Measurements from ENCODE around the gene TRPC3. TPM values are rescaled to one million over a fixed set of nuclear protein-coding genes. Genes with fewer than 3 reads are reported as not detected.
A peak's percentile ranks its signal among the peaks of the same experiment; 100 is the strongest.

Gene TRPC3
- total RNA-seq, 1 experiment from 2014 or later, result not detected

GRCh38 chr4:121888134-121888533, 63.7 kb downstream of the TRPC3 start:
- no peak for DNase-seq (ENCODE audit: low read depth)
- in situ Hi-C loops (cut with HindIII; ENCODE audit: low pct_unique_long_range_greater_than_20kb, low sequenced_read_pairs), result no loop called here

- in situ Hi-C loops (cut with HindIII; ENCODE audit: low pct_unique_long_range_greater_than_20kb, low sequenced_read_pairs), result no loop called here
- DNase-seq (ENCODE audit: low read depth), result no peak
Observed at GRCh38 chr4:121885115-121885514, 66.7 kb downstream of the TRPC3 start.

DNA sequence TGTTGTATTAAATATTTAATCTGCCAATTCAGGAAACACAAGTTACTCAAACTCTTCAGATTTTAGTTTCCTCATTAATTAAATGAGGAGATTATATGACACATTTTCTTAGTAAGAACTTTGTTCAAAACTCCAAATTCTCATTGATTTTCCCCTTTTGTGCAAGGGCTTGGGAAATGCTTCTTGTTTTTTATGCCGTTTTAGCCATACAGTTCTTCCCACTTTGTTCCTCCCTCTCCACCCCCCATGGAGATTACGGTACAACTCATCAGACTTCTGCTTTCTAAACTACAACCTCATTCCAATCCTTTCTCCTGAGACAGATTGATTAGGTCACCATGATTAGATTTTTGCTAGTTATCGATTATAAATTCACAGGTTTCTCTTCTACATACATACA, 70.7 kb downstream of the TRPC3 start:
- no peak for DNase-seq (ENCODE audit: low read depth)
- in situ Hi-C loops (cut with HindIII; ENCODE audit: low pct_unique_long_range_greater_than_20kb, low sequenced_read_pairs), result no loop called here

GRCh38 chr4:121879135-121879534, 72.7 kb downstream of the TRPC3 start:
- no peak for DNase-seq (ENCODE audit: low read depth)
- in situ Hi-C loops (cut with HindIII; ENCODE audit: low pct_unique_long_range_greater_than_20kb, low sequenced_read_pairs), result no loop called here

GRCh38 chr4:121877041-121877773, 74.7 kb downstream of the TRPC3 start:
- no peak for DNase-seq (ENCODE audit: low read depth)
- in situ Hi-C loops (cut with HindIII; ENCODE audit: low pct_unique_long_range_greater_than_20kb, low sequenced_read_pairs), result no loop called here

GRCh38 chr4:121876070-121876469, 75.8 kb downstream of the TRPC3 start:
- no peak for DNase-seq (ENCODE audit: low read depth)
- in situ Hi-C loops (cut with HindIII; ENCODE audit: low pct_unique_long_range_greater_than_20kb, low sequenced_read_pairs), result no loop called here

DNA sequence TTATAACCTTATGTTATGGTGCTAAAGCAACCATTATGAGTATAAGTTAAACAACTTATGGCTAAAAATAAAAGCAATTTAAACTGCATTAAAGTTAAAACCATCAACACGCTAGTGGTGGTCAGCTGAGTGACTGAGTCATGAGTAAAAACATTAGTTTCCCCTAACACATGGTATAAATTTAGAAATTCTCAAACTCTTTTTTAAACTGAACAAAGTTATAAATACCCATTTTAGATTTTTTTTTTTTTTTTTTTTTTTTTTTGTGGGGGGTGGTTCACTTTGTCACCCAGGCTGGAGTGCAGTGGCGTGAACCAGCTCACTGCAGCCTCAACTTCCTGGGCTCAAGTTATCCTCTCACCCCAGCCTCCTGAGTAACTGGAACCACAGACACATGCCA, 76.2 kb downstream of the TRPC3 start:
- in situ Hi-C loops (cut with HindIII; ENCODE audit: low pct_unique_long_range_greater_than_20kb, low sequenced_read_pairs), result no loop called here
- DNase-seq (ENCODE audit: low read depth), result no peak

DNA sequence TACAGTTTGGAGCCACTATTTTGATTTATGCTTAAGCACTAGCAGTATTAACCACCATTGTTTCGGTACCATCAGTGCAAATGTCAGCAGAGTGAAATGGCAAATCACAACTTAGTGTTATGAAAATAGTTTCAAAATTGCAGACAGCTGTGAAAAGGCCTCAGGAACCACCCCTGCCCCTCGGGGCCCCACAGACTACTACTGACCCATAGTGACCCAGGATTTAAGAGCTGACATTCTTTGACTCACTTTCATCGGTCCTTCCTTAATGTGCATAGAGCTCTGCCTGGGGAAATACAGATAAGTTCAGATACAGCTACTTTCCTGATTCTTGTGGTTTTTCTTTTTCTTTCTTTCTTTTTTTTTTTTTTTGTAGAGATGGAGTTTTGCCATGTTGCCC, 78.3 kb downstream of the TRPC3 start:
- DNase-seq (ENCODE audit: low read depth), result no peak
- in situ Hi-C loops (cut with HindIII; ENCODE audit: low pct_unique_long_range_greater_than_20kb, low sequenced_read_pairs), result no loop called here

- peak; percentile 97 for DNase-seq (ENCODE audit: low read depth)
- in situ Hi-C loops (cut with HindIII; ENCODE audit: low pct_unique_long_range_greater_than_20kb, low sequenced_read_pairs), result no loop called here
Observed at GRCh38 chr4:121869841-121870822, 81.7 kb downstream of the TRPC3 start, which contains the start of gene BBS7. BBS7 (minus strand) TSS chr4:121870474; CDS start chr4:121870313, 161 bp downstream.

GRCh38 chr4:121863799-121864198, 88.1 kb downstream of the TRPC3 start:
- in situ Hi-C loops (cut with HindIII; ENCODE audit: low pct_unique_long_range_greater_than_20kb, low sequenced_read_pairs), result no loop called here
- DNase-seq (ENCODE audit: low read depth), result peak; percentile 48

DNA sequence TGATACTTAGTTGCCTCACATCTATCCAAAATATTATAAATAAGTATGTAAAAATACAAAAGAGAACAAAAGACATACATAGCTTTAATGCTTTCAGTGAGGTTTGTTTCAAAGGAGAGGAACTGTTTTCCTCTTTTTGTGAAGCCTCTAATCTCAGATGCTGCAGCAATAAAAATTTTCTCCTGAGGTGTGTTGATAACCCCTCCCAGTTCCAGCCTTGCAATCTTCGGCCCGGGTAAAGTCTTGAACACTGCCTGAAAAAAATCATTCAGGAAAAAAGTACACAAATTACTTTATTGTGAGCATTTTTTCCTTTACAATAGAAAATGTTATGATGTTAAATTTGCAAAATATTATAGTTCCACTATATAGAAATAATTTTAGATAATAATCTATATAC, 90.4 kb downstream of the TRPC3 start:
- in situ Hi-C loops (cut with HindIII; ENCODE audit: low pct_unique_long_range_greater_than_20kb, low sequenced_read_pairs), result no loop called here
- no peak for DNase-seq (ENCODE audit: low read depth)

DNA sequence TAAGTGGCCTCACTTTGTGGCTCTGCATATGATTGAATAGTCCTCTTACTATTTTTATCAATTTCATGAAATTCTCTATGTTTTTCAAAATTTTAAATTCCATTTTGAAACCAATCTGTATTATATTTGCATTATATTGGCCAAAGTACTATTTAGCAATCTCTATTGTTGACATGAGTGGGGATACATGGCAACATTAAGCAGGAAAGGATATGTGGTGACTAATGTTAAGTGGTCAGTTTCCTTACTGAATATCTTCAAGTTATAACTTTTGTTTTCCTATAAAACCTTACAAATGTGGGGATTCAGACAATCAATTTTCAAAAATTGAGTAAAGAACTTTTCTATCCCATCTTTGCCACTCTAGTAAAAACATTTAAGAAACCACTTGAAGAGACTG, 91.7 kb downstream of the TRPC3 start:
- no peak for DNase-seq (ENCODE audit: low read depth)
- in situ Hi-C loops (cut with HindIII; ENCODE audit: low pct_unique_long_range_greater_than_20kb, low sequenced_read_pairs), result no loop called here

- no peak for DNase-seq (ENCODE audit: low read depth)
- in situ Hi-C loops (cut with HindIII; ENCODE audit: low pct_unique_long_range_greater_than_20kb, low sequenced_read_pairs), result no loop called here
Observed at GRCh38 chr4:121851354-121851753, 100.5 kb downstream of the TRPC3 start.

GRCh38 chr4:121846662-121847061, 105.2 kb downstream of the TRPC3 start:
- in situ Hi-C loops (cut with HindIII; ENCODE audit: low pct_unique_long_range_greater_than_20kb, low sequenced_read_pairs), result no loop called here
- no peak for DNase-seq (ENCODE audit: low read depth)

- DNase-seq (ENCODE audit: low read depth), result no peak
- in situ Hi-C loops (cut with HindIII; ENCODE audit: low pct_unique_long_range_greater_than_20kb, low sequenced_read_pairs), result no loop called here
Observed at GRCh38 chr4:121842862-121843261, 109.0 kb downstream of the TRPC3 start.

DNA sequence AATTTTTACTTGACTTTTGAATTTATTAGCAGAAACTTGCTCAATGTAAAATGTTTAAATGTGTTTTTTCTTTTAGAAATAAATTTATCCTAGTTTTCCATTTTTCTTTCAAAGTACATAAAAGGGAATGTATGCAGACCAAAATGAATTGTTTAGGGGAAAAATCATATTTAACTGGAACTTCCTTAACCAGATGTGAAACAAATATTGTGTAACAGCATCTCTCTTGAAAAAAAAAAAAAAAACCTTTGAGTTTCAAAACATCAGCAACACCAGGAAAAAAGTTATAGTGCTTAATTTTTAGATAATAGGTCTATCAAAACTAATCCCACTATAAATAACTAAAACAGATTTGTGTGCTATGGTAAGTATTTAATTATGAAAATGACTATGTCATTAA, 113.7 kb downstream of the TRPC3 start:
- in situ Hi-C loops (cut with HindIII; ENCODE audit: low pct_unique_long_range_greater_than_20kb, low sequenced_read_pairs), result no loop called here

GRCh38 chr4:121829511-121829910, 122.3 kb downstream of the TRPC3 start:
- in situ Hi-C loops (cut with HindIII; ENCODE audit: low pct_unique_long_range_greater_than_20kb, low sequenced_read_pairs), result no loop called here
- no peak for DNase-seq (ENCODE audit: low read depth)

More for the DNA sequence above, 113.7 kb downstream of the TRPC3 start:
- no peak for DNase-seq (ENCODE audit: low read depth)

All from Caki2 (cell line).